Neural progenitor cell (in vitro differentiated cells): ENCODE measurements around the gene MYEOV.

Experiments used
- EZH2 ChIP-seq: fragments of 200-600 bp; sonication (generic); IDR thresholded peaks from 2 replicates; pipeline ENCODE4 v1.6.1; 2017; ENCODE audit warnings: antibody characterized with exemption, mild to moderate bottlenecking, moderate library complexity
- TF ChIP-seq, protein P1 (sequence below): fragments of 200-600 bp; sonication (generic); IDR thresholded peaks from 2 replicates; pipeline ENCODE4 v1.5.1; 2017; ENCODE audit warnings: antibody characterized with exemption, mild to moderate bottlenecking

DNA sequence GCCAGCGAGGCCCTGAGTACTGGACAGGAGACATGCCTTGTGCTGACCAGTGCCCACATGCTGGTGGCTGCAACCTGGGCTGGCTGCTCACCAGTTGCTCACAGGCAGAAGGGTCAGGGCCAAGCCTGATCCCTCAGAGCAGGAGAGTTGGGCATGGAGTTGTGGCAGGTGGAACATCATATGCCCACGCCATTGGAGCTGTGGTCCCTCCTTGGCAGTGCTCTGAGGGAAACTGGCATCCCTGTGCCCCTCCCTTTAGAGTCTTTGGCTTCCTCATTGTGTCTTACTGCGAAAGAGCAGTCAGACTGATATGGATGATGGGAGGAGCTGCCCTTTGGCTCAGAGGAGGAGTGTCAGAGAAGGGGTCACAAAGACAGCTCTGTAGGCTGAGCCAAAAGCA, 3.1 kb upstream of the MYEOV start:
- TF ChIP-seq, protein P1, sequence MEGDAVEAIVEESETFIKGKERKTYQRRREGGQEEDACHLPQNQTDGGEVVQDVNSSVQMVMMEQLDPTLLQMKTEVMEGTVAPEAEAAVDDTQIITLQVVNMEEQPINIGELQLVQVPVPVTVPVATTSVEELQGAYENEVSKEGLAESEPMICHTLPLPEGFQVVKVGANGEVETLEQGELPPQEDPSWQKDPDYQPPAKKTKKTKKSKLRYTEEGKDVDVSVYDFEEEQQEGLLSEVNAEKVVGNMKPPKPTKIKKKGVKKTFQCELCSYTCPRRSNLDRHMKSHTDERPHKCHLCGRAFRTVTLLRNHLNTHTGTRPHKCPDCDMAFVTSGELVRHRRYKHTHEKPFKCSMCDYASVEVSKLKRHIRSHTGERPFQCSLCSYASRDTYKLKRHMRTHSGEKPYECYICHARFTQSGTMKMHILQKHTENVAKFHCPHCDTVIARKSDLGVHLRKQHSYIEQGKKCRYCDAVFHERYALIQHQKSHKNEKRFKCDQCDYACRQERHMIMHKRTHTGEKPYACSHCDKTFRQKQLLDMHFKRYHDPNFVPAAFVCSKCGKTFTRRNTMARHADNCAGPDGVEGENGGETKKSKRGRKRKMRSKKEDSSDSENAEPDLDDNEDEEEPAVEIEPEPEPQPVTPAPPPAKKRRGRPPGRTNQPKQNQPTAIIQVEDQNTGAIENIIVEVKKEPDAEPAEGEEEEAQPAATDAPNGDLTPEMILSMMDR, result no peak
- TF ChIP-seq EZH2, result no peak
